Fibroblast of lung (primary cell): ENCODE data around the gene DTL.
"Not testable (repeated sequence)": the region's sequence is repeated elsewhere in the genome, so short reads cannot be mapped to it uniquely, and the experiment has no call there.

Source experiments
- CTCF ChIP-seq, 2 donors: IDR thresholded peaks in 1 of 2; conservative IDR thresholded peaks in 1 of 2; 1 replicate in 1 of 2; 2 replicates in 1 of 2; pipeline ENCODE4 v1.5.1; 2011 to 2012; ENCODE audit warnings: low read length in 2 of 2, control low read depth in 1 of 2, inconsistent platforms in 1 of 2, low read depth in 1 of 2, mild to moderate bottlenecking in 1 of 2
- EZH2 ChIP-seq: IDR thresholded peaks from 2 replicates; pipeline ENCODE4 v1.5.1; 2012; ENCODE audit warnings: low read length, control low read depth, mild to moderate bottlenecking; ENCODE audit errors: missing control alignments

GRCh38 chr1:212027727-212028126 is 7.8 kb upstream of the DTL start:
- not testable (repeated sequence) for TF ChIP-seq CTCF (conservative IDR thresholded peaks at IDR 0.05 in 1 of 2, IDR thresholded peaks at IDR 0.05 in 1 of 2; ENCODE audit: low read depth in 1 of 2, low read length in 2 of 2); EZH2
